NCI-H1092 (cell line): ENCODE results near the gene ANKRD63.

Source experiments
- DNase-seq: peaks from one replicate; lab custom pipeline; 2025; lab: John Stamatoyannopoulos, UW

ANKRD63 gene, protein sequence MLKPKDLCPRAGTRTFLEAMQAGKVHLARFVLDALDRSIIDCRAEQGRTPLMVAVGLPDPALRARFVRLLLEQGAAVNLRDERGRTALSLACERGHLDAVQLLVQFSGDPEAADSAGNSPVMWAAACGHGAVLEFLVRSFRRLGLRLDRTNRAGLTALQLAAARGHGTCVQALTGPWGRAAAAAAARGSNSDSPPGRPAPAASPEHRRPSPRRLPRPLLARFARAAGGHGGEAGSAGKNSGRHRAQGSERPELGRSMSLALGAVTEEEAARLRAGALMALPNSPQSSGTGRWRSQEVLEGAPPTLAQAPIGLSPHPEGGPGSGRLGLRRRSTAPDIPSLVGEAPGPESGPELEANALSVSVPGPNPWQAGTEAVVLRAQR

DNA sequence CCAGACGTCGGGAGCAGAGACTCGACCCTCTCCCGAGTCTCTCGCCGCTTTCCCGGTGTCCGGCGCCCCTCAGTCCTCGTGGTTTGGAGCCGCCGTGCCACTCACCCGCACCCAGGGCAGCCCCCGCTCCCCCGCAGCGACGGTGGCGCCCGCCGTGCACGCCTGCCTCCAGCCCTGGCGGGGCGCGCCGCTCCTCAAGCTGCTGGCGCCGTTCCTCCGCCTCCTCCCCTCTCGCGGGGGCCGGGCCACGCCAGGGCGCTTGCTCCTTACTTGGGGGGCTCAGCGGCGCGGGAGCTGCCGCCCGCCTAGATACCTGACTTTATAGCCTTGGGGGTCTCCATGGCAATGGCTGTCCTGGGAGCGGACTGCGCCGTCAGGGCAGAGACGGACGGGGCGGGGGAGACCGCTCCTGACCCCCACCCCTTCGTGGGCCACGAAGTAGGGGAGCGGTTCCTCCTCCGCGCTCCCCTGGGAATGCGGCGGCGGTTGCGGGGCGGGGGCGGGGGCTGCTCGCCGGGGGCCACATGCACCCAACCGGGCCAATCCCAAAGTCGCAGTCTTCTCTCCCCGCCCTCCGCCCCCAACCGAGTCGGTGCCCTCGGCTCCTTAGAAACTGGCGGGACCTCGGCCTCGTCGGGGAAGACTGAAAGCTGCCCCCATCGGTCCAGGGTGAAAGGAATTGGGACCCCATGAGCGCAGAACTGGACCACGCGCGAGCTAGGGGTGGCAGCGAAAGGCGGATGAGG, at the start of gene ANKRD63:
Gene ANKRD63, minus strand, starts transcription at position 196 of the 746 bp plus-strand sequence. CDS start 478 bp downstream, outside the sequence.
- no peak for DNase-seq

GRCh38 chr15:40332113-40332781, 49.4 kb upstream of the ANKRD63 start:
- no peak for DNase-seq

- DNase-seq, result no peak
Measured at GRCh38 chr15:40331637-40332036, 48.8 kb upstream of the ANKRD63 start.

DNA sequence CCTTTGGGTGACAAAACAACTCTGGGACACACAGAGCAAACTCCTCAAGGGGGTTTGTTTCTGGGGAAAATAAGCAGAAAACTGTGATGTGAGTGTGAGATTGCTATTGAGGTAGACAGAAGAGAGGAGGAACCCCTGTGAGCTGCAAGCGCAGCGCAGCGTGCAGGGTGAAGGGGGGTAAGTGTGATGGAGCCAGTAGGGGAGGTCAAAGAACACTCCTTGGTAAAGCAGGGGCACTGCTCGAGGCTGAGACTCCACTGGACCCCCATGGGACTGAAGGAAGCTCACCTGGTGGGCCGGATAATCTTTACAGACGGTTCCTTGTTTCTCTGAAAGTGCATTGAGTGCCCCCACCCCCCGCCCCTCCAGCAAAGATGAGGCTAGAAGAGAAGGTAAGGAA, 48.2 kb upstream of the ANKRD63 start:
- DNase-seq, result no peak

GRCh38 chr15:40330368-40330836, 47.5 kb upstream of the ANKRD63 start:
- DNase-seq, result peak; percentile 45

DNA sequence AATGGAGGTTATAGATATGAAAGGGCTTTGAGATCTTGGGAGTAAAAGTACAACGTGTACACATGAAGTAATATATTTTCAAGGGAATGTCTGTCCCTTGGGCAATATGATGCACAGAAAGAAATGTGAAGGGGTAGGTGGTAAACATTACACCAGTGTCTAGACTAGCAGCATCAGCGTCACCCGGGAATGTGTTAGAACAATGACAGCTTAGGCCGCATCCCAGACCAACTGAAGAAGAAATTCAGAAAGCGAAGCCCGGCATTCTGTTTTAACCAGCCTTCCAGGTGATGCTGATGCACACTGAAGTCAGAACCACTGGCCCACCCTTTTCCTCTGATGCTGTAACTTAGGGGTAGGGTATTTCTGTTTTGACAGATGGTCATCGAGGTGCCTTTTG, 46.9 kb upstream of the ANKRD63 start:
- no peak for DNase-seq

DNA sequence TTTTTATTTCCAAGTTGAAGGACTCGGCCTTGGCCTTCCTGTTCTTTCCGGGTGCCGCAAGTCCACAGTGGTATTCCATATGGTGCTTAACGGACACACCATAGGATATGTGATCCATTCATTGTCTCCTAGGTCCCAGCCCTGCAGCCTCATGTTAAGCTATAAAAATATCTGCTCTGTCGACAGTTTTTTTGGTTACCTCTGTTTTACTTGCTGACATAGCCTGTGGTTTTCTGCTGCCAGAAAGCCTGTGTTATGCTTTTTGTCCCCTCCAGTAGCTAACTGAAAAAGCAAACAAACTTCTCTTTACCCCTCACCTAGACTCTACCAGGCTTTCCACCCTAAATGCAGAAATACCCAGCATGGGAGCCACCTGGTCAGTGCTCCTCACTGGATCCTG, 45.9 kb upstream of the ANKRD63 start:
- no peak for DNase-seq

DNA sequence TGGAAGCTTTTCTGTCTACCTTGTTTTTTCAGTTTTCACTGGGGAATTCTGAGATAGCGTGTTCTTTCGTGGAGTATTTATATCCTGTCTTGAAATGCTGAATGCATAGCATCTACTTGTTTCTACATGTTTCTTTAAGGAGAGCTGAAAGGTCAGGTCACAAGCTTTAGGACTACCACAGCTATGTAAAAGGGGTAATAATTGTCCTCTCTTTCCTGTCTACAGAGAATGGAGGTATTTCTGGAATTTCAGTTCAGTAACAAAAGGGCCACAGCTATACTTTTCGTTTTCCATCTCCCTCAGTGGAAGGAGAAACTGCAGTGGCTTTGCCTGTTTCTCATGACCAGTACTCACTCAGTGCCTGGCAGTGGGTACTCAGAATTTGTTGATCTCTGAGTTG, 45.3 kb upstream of the ANKRD63 start:
- DNase-seq, result no peak

GRCh38 chr15:40327457-40327856, 44.6 kb upstream of the ANKRD63 start:
- DNase-seq, result no peak

- no peak for DNase-seq
Measured at GRCh38 chr15:40325700-40326099, 42.8 kb upstream of the ANKRD63 start.

GRCh38 chr15:40325188-40325587, 42.3 kb upstream of the ANKRD63 start:
- no peak for DNase-seq

DNA sequence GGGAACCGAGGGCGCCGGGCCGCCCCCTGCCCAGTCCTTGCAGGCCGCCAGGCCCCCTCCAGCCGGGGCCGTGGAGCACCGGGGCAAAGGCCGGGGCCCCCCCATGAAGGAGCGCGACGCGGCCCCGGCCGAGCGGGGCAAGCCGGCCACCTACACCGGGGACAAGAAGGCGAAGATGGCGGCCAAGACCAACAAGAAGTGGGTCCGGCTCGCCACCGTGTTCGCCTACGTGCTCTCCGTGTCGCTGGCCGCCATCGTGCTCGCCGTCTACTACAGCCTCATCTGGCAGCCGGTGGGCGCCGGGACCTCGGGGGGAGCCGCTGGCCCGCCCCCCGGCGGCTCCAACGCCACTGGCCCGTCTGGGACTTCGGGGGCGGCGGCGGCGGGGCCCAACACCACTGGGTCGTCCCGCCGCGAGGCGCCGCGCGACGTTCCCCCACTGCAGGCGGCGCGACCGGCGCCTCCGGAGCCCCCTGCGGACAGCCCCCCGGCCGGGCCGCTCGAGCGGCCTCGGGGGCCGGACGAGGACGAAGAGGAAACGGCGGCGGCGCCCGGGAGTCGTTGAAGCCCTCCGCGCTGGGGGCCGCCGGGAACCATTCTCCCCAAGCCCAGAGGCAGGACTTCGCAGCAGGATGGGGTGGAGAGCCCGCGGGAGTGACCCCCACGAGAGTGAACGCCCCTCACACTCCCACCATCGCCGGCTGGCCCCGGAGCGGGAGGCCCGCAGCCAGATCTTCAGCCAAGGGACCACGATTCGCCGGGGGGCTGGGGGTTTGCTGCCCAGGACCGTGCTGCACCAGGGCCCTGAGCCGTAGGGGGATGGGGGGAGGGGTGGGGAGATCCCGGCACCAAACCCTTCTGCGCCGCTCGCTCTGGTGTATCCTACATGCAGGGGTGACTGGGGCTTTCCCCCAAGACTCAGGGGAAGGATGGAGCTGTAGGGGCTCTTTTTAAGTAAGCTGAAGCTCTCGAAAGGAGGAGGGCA, 41.4 kb upstream of the ANKRD63 start:
- DNase-seq, result no peak

DNA sequence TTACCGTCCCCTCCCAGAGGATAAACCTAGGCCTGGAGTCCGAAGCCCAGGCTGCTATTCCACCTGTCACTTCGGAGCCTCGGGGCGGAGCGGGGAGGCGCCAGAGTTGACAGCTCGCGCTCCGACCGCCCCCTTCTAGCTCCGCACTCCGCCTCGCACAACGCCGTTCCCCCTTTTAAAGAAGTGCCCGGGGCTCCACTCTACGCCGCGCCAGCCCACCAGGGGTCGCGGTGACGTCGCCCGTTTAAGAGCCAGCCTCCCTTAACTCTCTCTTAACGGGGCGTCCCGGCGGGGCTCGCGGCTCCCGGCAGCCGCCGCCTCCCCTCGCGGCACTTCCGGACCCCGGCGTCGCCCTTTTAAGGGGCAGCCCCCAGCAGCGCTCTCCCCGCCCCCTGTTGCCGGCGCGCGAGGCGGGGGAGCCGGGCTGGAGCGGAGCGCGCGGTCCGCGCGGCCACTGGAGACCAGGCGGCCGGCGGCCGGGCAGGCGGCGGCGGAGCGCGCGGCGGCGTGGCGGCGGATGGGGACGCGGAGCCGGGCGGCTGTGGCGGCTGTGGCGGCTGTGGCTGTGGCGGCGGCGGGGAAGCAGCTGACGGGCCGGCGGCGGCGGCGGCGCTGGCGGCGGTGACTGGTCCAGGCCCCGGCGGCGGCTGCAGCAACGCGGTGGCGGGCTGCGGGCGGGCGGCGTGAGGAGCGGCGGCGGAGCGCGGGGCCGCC, 40.5 kb upstream of the ANKRD63 start, which contains the start of gene INAFM2:
Gene INAFM2, plus strand, starts transcription at position 454 of the 714 bp plus-strand sequence. CDS start 364 bp downstream, outside the sequence.
- DNase-seq, result peak; percentile 68

- DNase-seq, result no peak
Measured at GRCh38 chr15:40322531-40323238, 39.8 kb upstream of the ANKRD63 start.

DNA sequence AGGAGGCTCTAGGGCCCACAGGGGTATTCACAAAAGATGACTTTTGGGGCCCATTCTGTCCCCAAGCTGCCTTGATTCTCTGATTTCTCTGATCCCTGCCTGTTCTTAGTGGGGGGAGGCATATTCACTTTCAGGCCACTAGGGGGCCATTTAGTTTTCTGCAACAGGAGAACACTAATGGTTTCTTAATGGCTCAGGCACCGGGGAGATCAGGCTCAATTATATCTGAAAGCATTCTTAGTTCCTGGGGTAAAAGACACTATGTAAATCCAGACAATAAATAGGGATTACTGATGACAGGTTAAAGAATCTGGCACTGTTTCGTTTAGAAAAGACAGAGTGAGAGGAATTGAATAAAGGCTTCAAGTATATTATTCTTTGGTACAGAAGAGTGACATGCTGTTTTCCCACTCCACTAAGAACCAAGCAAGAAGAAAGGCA, 38.1 kb upstream of the ANKRD63 start:
- DNase-seq, result peak; percentile 12

DNA sequence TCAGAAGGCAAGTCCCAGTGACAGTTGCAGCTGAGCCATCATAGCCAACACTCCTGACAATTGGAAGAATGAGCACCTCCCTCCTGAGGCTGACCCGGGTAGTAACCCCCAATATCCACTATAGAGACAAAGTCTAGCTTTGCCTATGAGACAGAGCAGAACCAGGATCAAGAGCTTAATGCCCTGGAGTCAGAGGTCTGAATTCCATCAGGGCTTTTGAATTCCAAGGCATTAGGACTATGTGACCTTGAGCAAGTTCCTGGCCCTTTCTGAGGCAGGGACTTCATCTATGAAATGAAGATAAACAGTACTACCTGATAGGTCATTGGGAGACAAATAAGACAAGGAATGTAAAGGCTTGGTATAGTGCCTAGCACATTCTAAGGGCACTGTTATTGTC, 37.5 kb upstream of the ANKRD63 start:
- no peak for DNase-seq

GRCh38 chr15:40317580-40317979, 34.7 kb upstream of the ANKRD63 start:
- DNase-seq, result no peak

DNA sequence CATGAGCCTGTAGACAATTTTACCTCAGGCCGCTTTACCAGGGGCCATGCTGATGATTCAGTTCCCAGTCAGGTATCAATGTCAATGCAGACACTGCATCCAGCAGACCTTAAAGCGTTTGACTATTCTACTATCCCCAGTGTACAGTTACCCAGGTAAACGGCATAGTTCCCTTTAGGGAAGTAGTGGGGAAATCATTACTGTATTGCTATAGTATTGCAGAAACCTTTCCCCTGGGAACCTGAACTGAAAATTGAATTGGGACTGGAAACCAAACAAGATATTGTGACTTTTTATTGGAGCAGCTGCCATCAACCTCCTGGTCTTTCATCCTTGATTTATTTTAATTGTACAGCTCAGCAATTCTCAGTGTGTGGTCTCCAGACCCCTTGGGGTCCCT, 34.1 kb upstream of the ANKRD63 start:
- no peak for DNase-seq

DNA sequence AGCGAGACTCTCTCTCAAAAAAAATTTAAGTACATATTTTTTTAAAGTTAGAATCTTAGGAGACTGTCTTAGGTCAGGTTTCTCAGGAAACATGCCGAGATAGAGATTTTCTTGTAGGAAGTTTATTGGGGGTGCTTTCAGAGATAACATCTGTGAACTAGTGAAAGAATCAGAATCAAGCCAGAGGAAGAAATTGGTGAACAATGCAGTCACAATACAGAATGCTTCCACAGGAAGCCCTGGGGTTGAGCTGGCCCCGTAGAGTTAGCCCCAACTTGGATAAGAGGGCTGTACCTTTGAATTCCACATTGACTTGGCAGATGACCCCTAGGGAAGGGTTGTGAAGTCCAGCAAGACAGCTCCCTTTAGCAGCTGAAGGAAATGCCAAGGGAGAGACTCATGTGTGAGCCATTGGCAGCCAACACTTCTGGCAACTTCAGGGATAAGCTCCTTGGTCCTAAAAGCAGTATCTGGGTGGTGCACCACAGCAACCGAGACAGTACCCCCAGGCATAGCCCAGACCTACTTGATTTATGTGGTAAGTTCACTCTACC, 31.9 kb upstream of the ANKRD63 start:
- DNase-seq, result no peak
